Measurements from ENCODE around the gene AREL1. TPM values are rescaled to one million over a fixed set of nuclear protein-coding genes. Genes with fewer than 3 reads are reported as not detected.

The AREL1 gene
- total RNA-seq, 1 experiment from 2014 or later = 45.9 TPM

- Histone ChIP-seq H4K20me1 (ENCODE audit: insufficient read depth) (no peaks in the 10 kb centered on the region), H3K9me3 (ENCODE audit: control insufficient read depth in 1 of 2, insufficient read depth in 1 of 2, low read depth in 1 of 2, low read length in 2 of 2) (no peaks in the 10 kb centered on the region), H3K27me3 (ENCODE audit: insufficient read depth, low read length) (no peaks in the 10 kb centered on the region), H3K79me2 (ENCODE audit: insufficient read depth, low read length) (no peaks in the 10 kb centered on the region), H3K4me3 (replicated peaks in 1 of 2; ENCODE audit: low read depth in 1 of 2, low read length in 2 of 2) (no peak overlapping the region), H3K4me1 (ENCODE audit: control insufficient read depth in 1 of 2, insufficient read depth in 2 of 2, low read length in 2 of 2) (peaks cover 50 to 74% of the 10 kb centered on the region in 2 experiments), H2AFZ (ENCODE audit: low read depth, low read length, poor library complexity, severe bottlenecking) (no peak overlapping the region), H3K9me2 (ENCODE audit: insufficient read depth) (no peaks in the 10 kb centered on the region), H3K27ac (ENCODE audit: low read depth, low read length) (peak overlapping the region; percentile 70), H3K36me3 (ENCODE audit: control insufficient read depth in 1 of 2, insufficient read depth in 2 of 2, low read length in 2 of 2) (no peaks in the 10 kb centered on the region), H3K4me2 (ENCODE audit: low read length) (peak overlapping the region; percentile 78), H3K9ac (ENCODE audit: low read length) (no peak overlapping the region)
- CTCF ChIA-PET = interaction anchor here (1.2 kb wide), 1 partner anchor 189 kb away, joined by 3 read pairs; no protein-coding TSS in a partner anchor
- POLR2A ChIA-PET = no interaction called here
- ATAC-seq (no peak), DNase-seq (ENCODE audit: low read depth, low spot score) (no peak)
- no TSS peak for BruUV-seq (replicated peaks)
- intact Hi-C loops (cut with micrococcal nuclease) = loop anchor here (5.0 kb wide), 1 partner anchor 97 kb away; the partner anchor contains the start of genes AREL1 and FCF1
- RAD21 ChIA-PET (ENCODE audit: low non-redundant PET in 1 of 2, low total read pairs in 2 of 2, uncharacterized antibody in 2 of 2, unreplicated experiment in 2 of 2) = no interaction called here
- TF ChIP-seq POLR2A (IDR thresholded peaks at IDR 0.05; ENCODE audit: borderline replicate concordance, extremely low read depth, insufficient read depth, insufficient read length) (no peak), ZNF274 (IDR thresholded peaks at IDR 0.05; ENCODE audit: low read depth, low read length) (no peak), POLR2AphosphoS5 (IDR thresholded peaks at IDR 0.05; ENCODE audit: low read depth, low read length) (no peak), ZFX (IDR thresholded peaks at IDR 0.05) (no peak), TCF7L2 (IDR thresholded peaks at IDR 0.05; ENCODE audit: borderline replicate concordance, extremely low read depth, insufficient read depth, insufficient read length) (no peak), ATF3 (IDR thresholded peaks at IDR 0.05) (no peak), SP1 (IDR thresholded peaks at IDR 0.05; ENCODE audit: low read depth) (no peak), SIN3A (IDR thresholded peaks at IDR 0.05; ENCODE audit: low read depth) (no peak)
These were observed 97.1 kb downstream of the AREL1 start for GRCh38 chr14:74615735-74616134.

DNA sequence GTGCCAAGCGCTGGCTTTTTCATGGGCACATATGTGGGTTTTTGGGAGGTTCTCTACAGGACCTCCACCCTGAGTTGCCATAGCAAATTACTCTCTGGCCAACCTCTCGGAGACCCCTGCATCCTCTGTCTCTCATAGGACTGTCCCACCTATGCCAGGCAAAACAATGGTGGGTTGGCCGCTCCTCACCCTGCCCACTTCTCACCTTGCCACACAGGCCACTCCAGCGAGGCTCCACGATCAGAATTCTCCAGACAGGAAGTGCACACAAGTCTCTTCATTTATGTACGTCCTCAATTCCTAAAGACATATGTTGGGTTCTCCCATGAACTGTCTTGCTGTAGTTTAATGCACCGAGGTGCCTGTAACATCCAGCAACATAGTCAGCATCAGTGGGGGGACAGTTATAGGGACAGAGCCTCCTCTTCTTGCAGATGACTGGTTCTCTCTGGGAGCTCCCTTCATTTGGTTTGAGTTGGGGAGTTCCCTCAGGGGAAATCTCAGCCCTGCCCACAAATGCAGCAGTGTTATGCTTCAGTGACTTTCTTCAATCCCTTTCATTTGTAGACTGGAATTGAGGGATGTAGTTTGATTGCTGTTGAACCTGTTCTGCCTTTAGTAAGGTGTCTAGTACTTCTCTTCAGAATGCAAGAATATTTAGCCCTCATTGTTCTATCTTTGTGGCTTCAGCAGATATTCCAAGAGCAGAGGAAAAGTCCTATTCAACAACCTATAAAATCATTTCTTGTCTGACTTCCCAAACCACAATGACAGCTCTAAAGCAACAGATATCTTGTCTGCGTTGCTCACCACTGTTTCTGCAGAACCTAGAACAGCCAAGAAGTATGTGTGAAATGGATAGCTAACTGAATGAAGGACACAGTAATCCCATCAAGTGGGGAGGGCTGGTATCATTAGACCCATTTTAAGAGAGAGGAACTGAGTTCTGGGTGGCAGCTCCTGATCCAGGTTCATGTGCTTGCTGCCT is 98.1 kb downstream of the AREL1 start:
- H3K4me1 ChIP-seq (ENCODE audit: control insufficient read depth in 1 of 2, insufficient read depth in 2 of 2, low read length in 2 of 2) = peaks cover 40 to 65% of the 10 kb centered on the region in 2 experiments
- no peaks in the 10 kb centered on the region for H3K9me3 ChIP-seq (ENCODE audit: control insufficient read depth in 1 of 2, insufficient read depth in 1 of 2, low read depth in 1 of 2, low read length in 2 of 2)
- no peaks in the 10 kb centered on the region for H3K36me3 ChIP-seq (ENCODE audit: control insufficient read depth in 1 of 2, insufficient read depth in 2 of 2, low read length in 2 of 2)
- POLR2A ChIA-PET = no interaction called here
- DNase-seq (ENCODE audit: low read depth, low spot score) (no peak), ATAC-seq (no peak)
- no peaks in the 10 kb centered on the region for H3K27me3 ChIP-seq (ENCODE audit: insufficient read depth, low read length)
- H2AFZ ChIP-seq (ENCODE audit: low read depth, low read length, poor library complexity, severe bottlenecking) = no peak overlapping the region
- CTCF ChIA-PET = no interaction called here
- BruUV-seq (replicated peaks) = no TSS peak
- H3K9me2 ChIP-seq (ENCODE audit: insufficient read depth) = no peaks in the 10 kb centered on the region
- no peak overlapping the region for H3K9ac ChIP-seq (ENCODE audit: low read length)
- RAD21 ChIA-PET (ENCODE audit: low non-redundant PET in 1 of 2, low total read pairs in 2 of 2, uncharacterized antibody in 2 of 2, unreplicated experiment in 2 of 2) = no interaction called here
- no peak overlapping the region for H3K27ac ChIP-seq (ENCODE audit: low read depth, low read length)
- no peak overlapping the region for H3K4me2 ChIP-seq (ENCODE audit: low read length)
- H3K79me2 ChIP-seq (ENCODE audit: insufficient read depth, low read length) = no peaks in the 10 kb centered on the region
- intact Hi-C loops (cut with micrococcal nuclease) = loop anchor here (5.0 kb wide), 1 partner anchor 97 kb away; the partner anchor contains the start of genes AREL1 and FCF1
- no peak overlapping the region for H3K4me3 ChIP-seq (replicated peaks in 1 of 2; ENCODE audit: low read depth in 1 of 2, low read length in 2 of 2)
- H4K20me1 ChIP-seq (ENCODE audit: insufficient read depth) = no peaks in the 10 kb centered on the region
- TF ChIP-seq, protein P1, sequence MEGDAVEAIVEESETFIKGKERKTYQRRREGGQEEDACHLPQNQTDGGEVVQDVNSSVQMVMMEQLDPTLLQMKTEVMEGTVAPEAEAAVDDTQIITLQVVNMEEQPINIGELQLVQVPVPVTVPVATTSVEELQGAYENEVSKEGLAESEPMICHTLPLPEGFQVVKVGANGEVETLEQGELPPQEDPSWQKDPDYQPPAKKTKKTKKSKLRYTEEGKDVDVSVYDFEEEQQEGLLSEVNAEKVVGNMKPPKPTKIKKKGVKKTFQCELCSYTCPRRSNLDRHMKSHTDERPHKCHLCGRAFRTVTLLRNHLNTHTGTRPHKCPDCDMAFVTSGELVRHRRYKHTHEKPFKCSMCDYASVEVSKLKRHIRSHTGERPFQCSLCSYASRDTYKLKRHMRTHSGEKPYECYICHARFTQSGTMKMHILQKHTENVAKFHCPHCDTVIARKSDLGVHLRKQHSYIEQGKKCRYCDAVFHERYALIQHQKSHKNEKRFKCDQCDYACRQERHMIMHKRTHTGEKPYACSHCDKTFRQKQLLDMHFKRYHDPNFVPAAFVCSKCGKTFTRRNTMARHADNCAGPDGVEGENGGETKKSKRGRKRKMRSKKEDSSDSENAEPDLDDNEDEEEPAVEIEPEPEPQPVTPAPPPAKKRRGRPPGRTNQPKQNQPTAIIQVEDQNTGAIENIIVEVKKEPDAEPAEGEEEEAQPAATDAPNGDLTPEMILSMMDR (IDR thresholded peaks at IDR 0.05 in 2 of 3, conservative IDR thresholded peaks at IDR 0.05 in 1 of 3; ENCODE audit: borderline replicate concordance in 1 of 3, insufficient read depth in 1 of 3, low read depth in 2 of 3, low read length in 2 of 3) = no peak
- TF ChIP-seq EZH2 (IDR thresholded peaks at IDR 0.05) = no peak
- no peak for TF ChIP-seq TCF7L2 (IDR thresholded peaks at IDR 0.05; ENCODE audit: borderline replicate concordance, extremely low read depth, insufficient read depth, insufficient read length)
- no peak for TF ChIP-seq POLR2A (IDR thresholded peaks at IDR 0.05; ENCODE audit: borderline replicate concordance, extremely low read depth, insufficient read depth, insufficient read length)
- TF ChIP-seq, protein P2, sequence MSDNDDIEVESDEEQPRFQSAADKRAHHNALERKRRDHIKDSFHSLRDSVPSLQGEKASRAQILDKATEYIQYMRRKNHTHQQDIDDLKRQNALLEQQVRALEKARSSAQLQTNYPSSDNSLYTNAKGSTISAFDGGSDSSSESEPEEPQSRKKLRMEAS (IDR thresholded peaks at IDR 0.05) = no peak
- TF ChIP-seq REST (IDR thresholded peaks at IDR 0.05; ENCODE audit: low read depth) = no peak
